ENCODE data around the gene ZNF345.

DNA sequence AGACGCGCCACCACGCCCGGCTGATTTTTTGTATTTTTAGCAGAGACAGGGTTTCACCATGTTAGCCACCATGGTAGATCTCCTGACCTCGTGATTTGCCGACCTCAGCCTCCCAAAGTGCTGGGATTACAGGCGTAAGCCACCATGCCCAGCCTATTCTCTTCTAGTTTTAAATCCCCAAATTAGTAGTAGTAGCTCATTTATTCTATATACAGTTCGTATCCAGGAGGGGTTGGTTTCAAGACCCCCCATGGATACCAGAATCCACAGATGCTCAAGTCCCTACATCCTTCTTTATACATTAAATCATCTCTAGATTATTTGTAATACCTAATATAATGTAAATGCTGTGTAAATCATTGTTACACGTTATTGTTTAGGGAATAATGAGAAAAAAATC, 67.4 kb downstream of the ZNF345 start:
- TF ChIP-seq EZH2phosphoT487 (IDR thresholded peaks at IDR 0.05; ENCODE audit: unreplicated experiment) (no peak), POLR2AphosphoS5 (IDR thresholded peaks at IDR 0.05; ENCODE audit: low read depth) (no peak), EZH2 (IDR thresholded peaks at IDR 0.05; ENCODE audit: low read depth, unreplicated experiment) (no peak)
- TF ChIP-seq, protein P1, sequence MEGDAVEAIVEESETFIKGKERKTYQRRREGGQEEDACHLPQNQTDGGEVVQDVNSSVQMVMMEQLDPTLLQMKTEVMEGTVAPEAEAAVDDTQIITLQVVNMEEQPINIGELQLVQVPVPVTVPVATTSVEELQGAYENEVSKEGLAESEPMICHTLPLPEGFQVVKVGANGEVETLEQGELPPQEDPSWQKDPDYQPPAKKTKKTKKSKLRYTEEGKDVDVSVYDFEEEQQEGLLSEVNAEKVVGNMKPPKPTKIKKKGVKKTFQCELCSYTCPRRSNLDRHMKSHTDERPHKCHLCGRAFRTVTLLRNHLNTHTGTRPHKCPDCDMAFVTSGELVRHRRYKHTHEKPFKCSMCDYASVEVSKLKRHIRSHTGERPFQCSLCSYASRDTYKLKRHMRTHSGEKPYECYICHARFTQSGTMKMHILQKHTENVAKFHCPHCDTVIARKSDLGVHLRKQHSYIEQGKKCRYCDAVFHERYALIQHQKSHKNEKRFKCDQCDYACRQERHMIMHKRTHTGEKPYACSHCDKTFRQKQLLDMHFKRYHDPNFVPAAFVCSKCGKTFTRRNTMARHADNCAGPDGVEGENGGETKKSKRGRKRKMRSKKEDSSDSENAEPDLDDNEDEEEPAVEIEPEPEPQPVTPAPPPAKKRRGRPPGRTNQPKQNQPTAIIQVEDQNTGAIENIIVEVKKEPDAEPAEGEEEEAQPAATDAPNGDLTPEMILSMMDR (conservative IDR thresholded peaks at IDR 0.05; ENCODE audit: low read depth in 2 of 2): no peak
- TF ChIP-seq, protein P2, sequence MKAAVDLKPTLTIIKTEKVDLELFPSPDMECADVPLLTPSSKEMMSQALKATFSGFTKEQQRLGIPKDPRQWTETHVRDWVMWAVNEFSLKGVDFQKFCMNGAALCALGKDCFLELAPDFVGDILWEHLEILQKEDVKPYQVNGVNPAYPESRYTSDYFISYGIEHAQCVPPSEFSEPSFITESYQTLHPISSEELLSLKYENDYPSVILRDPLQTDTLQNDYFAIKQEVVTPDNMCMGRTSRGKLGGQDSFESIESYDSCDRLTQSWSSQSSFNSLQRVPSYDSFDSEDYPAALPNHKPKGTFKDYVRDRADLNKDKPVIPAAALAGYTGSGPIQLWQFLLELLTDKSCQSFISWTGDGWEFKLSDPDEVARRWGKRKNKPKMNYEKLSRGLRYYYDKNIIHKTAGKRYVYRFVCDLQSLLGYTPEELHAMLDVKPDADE (IDR thresholded peaks at IDR 0.05): no peak
- TF ChIP-seq, protein P3, sequence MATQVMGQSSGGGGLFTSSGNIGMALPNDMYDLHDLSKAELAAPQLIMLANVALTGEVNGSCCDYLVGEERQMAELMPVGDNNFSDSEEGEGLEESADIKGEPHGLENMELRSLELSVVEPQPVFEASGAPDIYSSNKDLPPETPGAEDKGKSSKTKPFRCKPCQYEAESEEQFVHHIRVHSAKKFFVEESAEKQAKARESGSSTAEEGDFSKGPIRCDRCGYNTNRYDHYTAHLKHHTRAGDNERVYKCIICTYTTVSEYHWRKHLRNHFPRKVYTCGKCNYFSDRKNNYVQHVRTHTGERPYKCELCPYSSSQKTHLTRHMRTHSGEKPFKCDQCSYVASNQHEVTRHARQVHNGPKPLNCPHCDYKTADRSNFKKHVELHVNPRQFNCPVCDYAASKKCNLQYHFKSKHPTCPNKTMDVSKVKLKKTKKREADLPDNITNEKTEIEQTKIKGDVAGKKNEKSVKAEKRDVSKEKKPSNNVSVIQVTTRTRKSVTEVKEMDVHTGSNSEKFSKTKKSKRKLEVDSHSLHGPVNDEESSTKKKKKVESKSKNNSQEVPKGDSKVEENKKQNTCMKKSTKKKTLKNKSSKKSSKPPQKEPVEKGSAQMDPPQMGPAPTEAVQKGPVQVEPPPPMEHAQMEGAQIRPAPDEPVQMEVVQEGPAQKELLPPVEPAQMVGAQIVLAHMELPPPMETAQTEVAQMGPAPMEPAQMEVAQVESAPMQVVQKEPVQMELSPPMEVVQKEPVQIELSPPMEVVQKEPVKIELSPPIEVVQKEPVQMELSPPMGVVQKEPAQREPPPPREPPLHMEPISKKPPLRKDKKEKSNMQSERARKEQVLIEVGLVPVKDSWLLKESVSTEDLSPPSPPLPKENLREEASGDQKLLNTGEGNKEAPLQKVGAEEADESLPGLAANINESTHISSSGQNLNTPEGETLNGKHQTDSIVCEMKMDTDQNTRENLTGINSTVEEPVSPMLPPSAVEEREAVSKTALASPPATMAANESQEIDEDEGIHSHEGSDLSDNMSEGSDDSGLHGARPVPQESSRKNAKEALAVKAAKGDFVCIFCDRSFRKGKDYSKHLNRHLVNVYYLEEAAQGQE (IDR thresholded peaks at IDR 0.05; ENCODE audit: unreplicated experiment): no peak

Data from GM23338 (cell line).